ENCODE measurements around the gene SFXN5. TPM values are rescaled to one million over a fixed set of nuclear protein-coding genes. Genes with fewer than 3 reads are reported as not detected.

Gene SFXN5
- polyA plus RNA-seq, 1 donor from 2014 or later: 5.8 TPM

DNA sequence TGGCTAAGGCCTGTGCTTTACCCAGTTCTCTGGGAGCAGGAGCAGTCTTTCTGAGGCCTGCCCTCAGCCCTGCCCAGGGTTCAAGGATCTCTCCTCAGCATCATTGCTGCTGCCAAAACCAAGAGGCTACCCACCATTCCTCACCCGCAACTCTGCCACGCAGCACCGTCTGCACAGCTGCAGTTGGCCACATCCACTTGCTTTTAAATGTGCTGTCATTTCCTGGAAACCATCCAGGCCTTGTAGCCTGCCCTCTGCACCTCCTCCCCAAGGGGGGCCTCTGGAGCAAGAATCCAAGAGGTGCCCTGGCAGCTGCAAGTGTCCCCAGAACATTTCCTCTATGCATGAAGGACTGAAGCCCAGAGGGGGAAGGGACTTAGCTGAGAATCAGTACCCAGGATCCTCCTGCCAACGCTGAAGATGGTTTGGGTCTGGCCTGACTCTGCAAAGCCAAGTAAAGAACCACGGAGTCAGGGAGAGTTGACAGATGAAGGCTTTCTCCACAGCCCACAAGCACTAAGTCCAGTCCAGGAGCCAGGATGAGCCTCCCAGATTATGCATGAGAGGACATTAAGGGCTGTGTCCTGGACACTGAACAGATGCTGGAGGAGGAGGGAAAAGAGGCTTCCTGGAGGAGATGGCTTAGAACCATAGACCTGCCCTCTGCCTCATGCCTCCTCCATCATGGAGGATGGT is 139.3 kb downstream of the SFXN5 start:
- no peak overlapping the region for H2AFZ ChIP-seq (ENCODE audit: low read depth, low read length)
- no peak overlapping the region for H3K27ac ChIP-seq (ENCODE audit: low read length)
- H3K9me2 ChIP-seq (ENCODE audit: insufficient read depth, low read length): no peaks in the 10 kb centered on the region
- no peaks in the 10 kb centered on the region for H3K36me3 ChIP-seq (ENCODE audit: insufficient read depth, low read length)
- H3K27me3 ChIP-seq (ENCODE audit: insufficient read depth, low read depth, low read length): no peaks in the 10 kb centered on the region
- no peaks in the 10 kb centered on the region for H4K20me1 ChIP-seq (ENCODE audit: insufficient read depth)
- H3K9ac ChIP-seq (ENCODE audit: low read length): no peak overlapping the region
- no peak overlapping the region for H3K4me2 ChIP-seq (ENCODE audit: low read length)
- no peak overlapping the region for H3K4me3 ChIP-seq (ENCODE audit: low read length)
- TF ChIP-seq, protein P1, sequence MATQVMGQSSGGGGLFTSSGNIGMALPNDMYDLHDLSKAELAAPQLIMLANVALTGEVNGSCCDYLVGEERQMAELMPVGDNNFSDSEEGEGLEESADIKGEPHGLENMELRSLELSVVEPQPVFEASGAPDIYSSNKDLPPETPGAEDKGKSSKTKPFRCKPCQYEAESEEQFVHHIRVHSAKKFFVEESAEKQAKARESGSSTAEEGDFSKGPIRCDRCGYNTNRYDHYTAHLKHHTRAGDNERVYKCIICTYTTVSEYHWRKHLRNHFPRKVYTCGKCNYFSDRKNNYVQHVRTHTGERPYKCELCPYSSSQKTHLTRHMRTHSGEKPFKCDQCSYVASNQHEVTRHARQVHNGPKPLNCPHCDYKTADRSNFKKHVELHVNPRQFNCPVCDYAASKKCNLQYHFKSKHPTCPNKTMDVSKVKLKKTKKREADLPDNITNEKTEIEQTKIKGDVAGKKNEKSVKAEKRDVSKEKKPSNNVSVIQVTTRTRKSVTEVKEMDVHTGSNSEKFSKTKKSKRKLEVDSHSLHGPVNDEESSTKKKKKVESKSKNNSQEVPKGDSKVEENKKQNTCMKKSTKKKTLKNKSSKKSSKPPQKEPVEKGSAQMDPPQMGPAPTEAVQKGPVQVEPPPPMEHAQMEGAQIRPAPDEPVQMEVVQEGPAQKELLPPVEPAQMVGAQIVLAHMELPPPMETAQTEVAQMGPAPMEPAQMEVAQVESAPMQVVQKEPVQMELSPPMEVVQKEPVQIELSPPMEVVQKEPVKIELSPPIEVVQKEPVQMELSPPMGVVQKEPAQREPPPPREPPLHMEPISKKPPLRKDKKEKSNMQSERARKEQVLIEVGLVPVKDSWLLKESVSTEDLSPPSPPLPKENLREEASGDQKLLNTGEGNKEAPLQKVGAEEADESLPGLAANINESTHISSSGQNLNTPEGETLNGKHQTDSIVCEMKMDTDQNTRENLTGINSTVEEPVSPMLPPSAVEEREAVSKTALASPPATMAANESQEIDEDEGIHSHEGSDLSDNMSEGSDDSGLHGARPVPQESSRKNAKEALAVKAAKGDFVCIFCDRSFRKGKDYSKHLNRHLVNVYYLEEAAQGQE (IDR thresholded peaks at IDR 0.05; ENCODE audit: borderline replicate concordance): no peak
- TF ChIP-seq RAD21 (conservative IDR thresholded peaks at IDR 0.05) (no peak), MXI1 (conservative IDR thresholded peaks at IDR 0.05; ENCODE audit: poor library complexity, severe bottlenecking) (no peak), SMC3 (conservative IDR thresholded peaks at IDR 0.05; ENCODE audit: poor library complexity) (no peak), TAF1 (IDR thresholded peaks at IDR 0.05; ENCODE audit: low read depth) (no peak), EZH2 (IDR thresholded peaks at IDR 0.05; ENCODE audit: borderline replicate concordance, insufficient read depth, low read length, poor library complexity, severe bottlenecking) (no peak), EP300 (conservative IDR thresholded peaks at IDR 0.05; ENCODE audit: poor library complexity, severe bottlenecking) (no peak), POLR2AphosphoS5 (IDR thresholded peaks at IDR 0.05) (no peak)
- TF ChIP-seq, protein P2, sequence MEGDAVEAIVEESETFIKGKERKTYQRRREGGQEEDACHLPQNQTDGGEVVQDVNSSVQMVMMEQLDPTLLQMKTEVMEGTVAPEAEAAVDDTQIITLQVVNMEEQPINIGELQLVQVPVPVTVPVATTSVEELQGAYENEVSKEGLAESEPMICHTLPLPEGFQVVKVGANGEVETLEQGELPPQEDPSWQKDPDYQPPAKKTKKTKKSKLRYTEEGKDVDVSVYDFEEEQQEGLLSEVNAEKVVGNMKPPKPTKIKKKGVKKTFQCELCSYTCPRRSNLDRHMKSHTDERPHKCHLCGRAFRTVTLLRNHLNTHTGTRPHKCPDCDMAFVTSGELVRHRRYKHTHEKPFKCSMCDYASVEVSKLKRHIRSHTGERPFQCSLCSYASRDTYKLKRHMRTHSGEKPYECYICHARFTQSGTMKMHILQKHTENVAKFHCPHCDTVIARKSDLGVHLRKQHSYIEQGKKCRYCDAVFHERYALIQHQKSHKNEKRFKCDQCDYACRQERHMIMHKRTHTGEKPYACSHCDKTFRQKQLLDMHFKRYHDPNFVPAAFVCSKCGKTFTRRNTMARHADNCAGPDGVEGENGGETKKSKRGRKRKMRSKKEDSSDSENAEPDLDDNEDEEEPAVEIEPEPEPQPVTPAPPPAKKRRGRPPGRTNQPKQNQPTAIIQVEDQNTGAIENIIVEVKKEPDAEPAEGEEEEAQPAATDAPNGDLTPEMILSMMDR (IDR thresholded peaks at IDR 0.05; ENCODE audit: poor library complexity, severe bottlenecking): no peak
- no peaks in the 10 kb centered on the region for H3F3A ChIP-seq (ENCODE audit: insufficient read depth, low read length, poor library complexity, severe bottlenecking)
- H3K79me2 ChIP-seq (replicated peaks; ENCODE audit: insufficient read depth, low read length): no peaks in the 10 kb centered on the region
- H3K9me3 ChIP-seq (ENCODE audit: low read length): no peaks in the 10 kb centered on the region

DNA sequence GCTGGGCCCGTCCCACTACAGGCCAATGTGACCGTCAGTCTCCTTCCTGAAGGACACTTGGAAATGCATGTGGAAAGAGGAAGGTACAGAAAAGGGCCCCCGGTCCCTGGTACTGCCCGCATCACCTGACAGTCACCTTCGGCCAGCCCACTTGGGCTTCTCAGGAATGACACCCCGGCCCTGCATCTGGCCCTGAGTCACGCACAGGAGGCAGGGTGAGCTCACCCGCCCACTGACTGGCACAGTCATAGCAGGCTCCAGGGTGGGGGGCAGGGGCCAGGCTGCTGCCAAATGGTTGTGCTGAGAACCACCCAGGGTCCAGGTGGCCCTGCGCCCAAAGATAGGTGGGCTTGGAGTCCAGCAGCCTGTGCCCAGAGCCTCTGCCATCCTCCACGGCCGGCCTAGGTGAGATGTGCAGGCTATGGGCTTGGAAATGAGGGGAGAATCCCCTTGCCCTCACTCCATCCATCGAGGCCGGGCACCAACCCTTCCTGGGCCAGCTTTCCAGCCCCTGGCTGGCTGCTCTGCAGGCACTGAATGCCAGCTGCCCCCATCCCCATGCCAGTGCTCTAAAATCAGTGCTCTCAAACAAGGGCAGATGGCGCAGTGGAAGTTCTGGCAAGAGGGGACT is 140.1 kb downstream of the SFXN5 start:
- H3K79me2 ChIP-seq (replicated peaks; ENCODE audit: insufficient read depth, low read length): no peaks in the 10 kb centered on the region
- no peaks in the 10 kb centered on the region for H3K36me3 ChIP-seq (ENCODE audit: insufficient read depth, low read length)
- peaks cover 7% of the 10 kb centered on the region for H3K27me3 ChIP-seq (ENCODE audit: insufficient read depth, low read depth, low read length)
- no peak overlapping the region for H3K27ac ChIP-seq (ENCODE audit: low read length)
- H3K9ac ChIP-seq (ENCODE audit: low read length): no peak overlapping the region
- H2AFZ ChIP-seq (ENCODE audit: low read depth, low read length): no peak overlapping the region
- no peaks in the 10 kb centered on the region for H3F3A ChIP-seq (ENCODE audit: insufficient read depth, low read length, poor library complexity, severe bottlenecking)
- H3K9me3 ChIP-seq (ENCODE audit: low read length): no peaks in the 10 kb centered on the region
- TF ChIP-seq EZH2 (IDR thresholded peaks at IDR 0.05; ENCODE audit: borderline replicate concordance, insufficient read depth, low read length, poor library complexity, severe bottlenecking): no peak
- TF ChIP-seq TAF1 (IDR thresholded peaks at IDR 0.05; ENCODE audit: low read depth): no peak
- TF ChIP-seq POLR2AphosphoS5 (IDR thresholded peaks at IDR 0.05): no peak
- TF ChIP-seq EP300 (conservative IDR thresholded peaks at IDR 0.05; ENCODE audit: poor library complexity, severe bottlenecking): no peak
- TF ChIP-seq, protein P1 (IDR thresholded peaks at IDR 0.05; ENCODE audit: borderline replicate concordance): no peak
- TF ChIP-seq, protein P2 (IDR thresholded peaks at IDR 0.05; ENCODE audit: poor library complexity, severe bottlenecking): no peak
- no peak for TF ChIP-seq MXI1 (conservative IDR thresholded peaks at IDR 0.05; ENCODE audit: poor library complexity, severe bottlenecking)
- TF ChIP-seq SMC3 (conservative IDR thresholded peaks at IDR 0.05; ENCODE audit: poor library complexity): no peak
- H3K4me2 ChIP-seq (ENCODE audit: low read length): no peak overlapping the region
- H4K20me1 ChIP-seq (ENCODE audit: insufficient read depth): no peaks in the 10 kb centered on the region
- H3K4me3 ChIP-seq (ENCODE audit: low read length): no peak overlapping the region
- H3K9me2 ChIP-seq (ENCODE audit: insufficient read depth, low read length): no peaks in the 10 kb centered on the region

Measured in neural cell (in vitro differentiated cells).